HG03342 (cell line): ENCODE data around the gene ZBTB45.
"Not testable (repeated sequence)": the region's sequence is repeated elsewhere in the genome, so short reads cannot be mapped to it uniquely, and the experiment has no call there.

Experiments used
- ATAC-seq: cut with Tn5 transposase; IDR thresholded peaks from one replicate; pipeline ENCODE4 v1.9.1; 2021; ENCODE audit warnings: mild to moderate bottlenecking, moderate library complexity; ENCODE audit not compliant: unreplicated experiment

Gene ZBTB45

GRCh38 chr19:58513213-58513693 lies 6.4 kb downstream of the ZBTB45 start:
- ATAC-seq, result no peak

GRCh38 chr19:58511353-58512208 lies 8.0 kb downstream of the ZBTB45 start, which contains the start of gene SLC27A5:
Gene SLC27A5 (minus strand): TSS chr19:58511992. CDS start chr19:58511955, 37 bp downstream.
- ATAC-seq, result no peak

- ATAC-seq, result no peak
Measured at GRCh38 chr19:58510084-58510862, 9.3 kb downstream of the ZBTB45 start.

GRCh38 chr19:58509731-58510083 lies 9.9 kb downstream of the ZBTB45 start:
- no peak for ATAC-seq

- not testable (repeated sequence) for ATAC-seq
Measured at GRCh38 chr19:58507602-58508223, 11.9 kb downstream of the ZBTB45 start.

- no peak for ATAC-seq
Measured at GRCh38 chr19:58500242-58500641, 19.4 kb downstream of the ZBTB45 start.

GRCh38 chr19:58499021-58499927 lies 20.3 kb downstream of the ZBTB45 start:
- ATAC-seq, result peak; percentile 92

GRCh38 chr19:58498316-58499020 lies 21.1 kb downstream of the ZBTB45 start:
- no peak for ATAC-seq

GRCh38 chr19:58497634-58498170 lies 21.9 kb downstream of the ZBTB45 start:
- no peak for ATAC-seq

GRCh38 chr19:58492265-58492664 lies 27.3 kb downstream of the ZBTB45 start:
- ATAC-seq, result no peak

GRCh38 chr19:58491393-58491792 lies 28.2 kb downstream of the ZBTB45 start:
- no peak for ATAC-seq

- not testable (repeated sequence) for ATAC-seq
Measured at GRCh38 chr19:58484349-58484748, 35.3 kb downstream of the ZBTB45 start.

- no peak for ATAC-seq
Measured at GRCh38 chr19:58483776-58484175, 35.8 kb downstream of the ZBTB45 start.

GRCh38 chr19:58482372-58482771 lies 37.2 kb downstream of the ZBTB45 start:
- ATAC-seq, result no peak

GRCh38 chr19:58480831-58481230 lies 38.8 kb downstream of the ZBTB45 start:
- no peak for ATAC-seq

- ATAC-seq, result no peak
Measured at GRCh38 chr19:58480481-58480830, 39.2 kb downstream of the ZBTB45 start.

GRCh38 chr19:58479736-58480480 lies 39.7 kb downstream of the ZBTB45 start:
- no peak for ATAC-seq

GRCh38 chr19:58479303-58479702 lies 40.3 kb downstream of the ZBTB45 start:
- no peak for ATAC-seq

- ATAC-seq, result no peak
Measured at GRCh38 chr19:58477871-58478270, 41.7 kb downstream of the ZBTB45 start.
